ENCODE measurements around the gene COL3A1. TPM values are rescaled to one million over a fixed set of nuclear protein-coding genes. Genes with fewer than 3 reads are reported as not detected.

The COL3A1 gene
- total RNA-seq, 2 donors from 2014 or later: 25.5 to 121 TPM

GRCh38 chr2:189002079-189002478 is 27.9 kb downstream of the COL3A1 start:
- no peaks in the 10 kb centered on the region for H3K36me3 ChIP-seq
- no peak overlapping the region for H3K4me3 ChIP-seq
- H3K27ac ChIP-seq: no peak overlapping the region
- no peaks in the 10 kb centered on the region for H3K27me3 ChIP-seq (replicated peaks; ENCODE audit: insufficient read depth)
- no peaks in the 10 kb centered on the region for H3K9me3 ChIP-seq
- DNase-seq (ENCODE audit: low spot score): no peak
- H3K4me1 ChIP-seq (replicated peaks): no peaks in the 10 kb centered on the region
- 38% methylated on average over 1 of the region's 1 CpG for WGBS
- intact Hi-C loops (cut with DNase I): no loop called here
- TF ChIP-seq POLR2A (IDR thresholded peaks at IDR 0.05): no peak
- TF ChIP-seq POLR2AphosphoS5 (IDR thresholded peaks at IDR 0.05): no peak
- no peak for TF ChIP-seq CTCF (IDR thresholded peaks at IDR 0.05)

GRCh38 chr2:189008555-189009262 is 34.5 kb downstream of the COL3A1 start:
- H3K4me3 ChIP-seq: no peak overlapping the region
- no peak for DNase-seq (ENCODE audit: low spot score)
- H3K9me3 ChIP-seq: no peaks in the 10 kb centered on the region
- H3K27me3 ChIP-seq (replicated peaks; ENCODE audit: insufficient read depth): no peaks in the 10 kb centered on the region
- intact Hi-C loops (cut with DNase I): no loop called here
- H3K4me1 ChIP-seq (replicated peaks): no peaks in the 10 kb centered on the region
- H3K27ac ChIP-seq: no peak overlapping the region
- WGBS: 88% methylated on average over 9 of the region's 9 CpGs
- no peak for TF ChIP-seq POLR2AphosphoS5 (IDR thresholded peaks at IDR 0.05)
- H3K36me3 ChIP-seq: no peaks in the 10 kb centered on the region

GRCh38 chr2:189010536-189010935 is 36.4 kb downstream of the COL3A1 start:
- 75% methylated on average over 6 of the region's 6 CpGs for WGBS
- H3K27me3 ChIP-seq (replicated peaks; ENCODE audit: insufficient read depth): no peaks in the 10 kb centered on the region
- no peaks in the 10 kb centered on the region for H3K4me1 ChIP-seq (replicated peaks)
- H3K27ac ChIP-seq: no peak overlapping the region
- no peaks in the 10 kb centered on the region for H3K9me3 ChIP-seq
- no peaks in the 10 kb centered on the region for H3K36me3 ChIP-seq
- no peak overlapping the region for H3K4me3 ChIP-seq
- DNase-seq (ENCODE audit: low spot score): no peak
- TF ChIP-seq POLR2AphosphoS5 (IDR thresholded peaks at IDR 0.05) (no peak), POLR2A (IDR thresholded peaks at IDR 0.05) (no peak), CTCF (IDR thresholded peaks at IDR 0.05) (no peak)
- intact Hi-C loops (cut with DNase I): no loop called here

- Histone ChIP-seq H3K4me3 (no peak overlapping the region), H3K27me3 (replicated peaks; ENCODE audit: insufficient read depth) (no peaks in the 10 kb centered on the region), H3K4me1 (replicated peaks) (no peaks in the 10 kb centered on the region), H3K27ac (no peak overlapping the region), H3K9me3 (no peaks in the 10 kb centered on the region), H3K36me3 (no peaks in the 10 kb centered on the region)
- intact Hi-C loops (cut with DNase I): no loop called here
- TF ChIP-seq CTCF (IDR thresholded peaks at IDR 0.05) (no peak), POLR2A (IDR thresholded peaks at IDR 0.05) (no peak), POLR2AphosphoS5 (IDR thresholded peaks at IDR 0.05) (no peak)
- DNase-seq (ENCODE audit: low spot score): no peak
- WGBS: 79% methylated on average over 1 of the region's 1 CpG
Observed at GRCh38 chr2:189012351-189012750, 38.2 kb downstream of the COL3A1 start.

GRCh38 chr2:189013031-189013430 is 38.9 kb downstream of the COL3A1 start:
- H3K27ac ChIP-seq: no peak overlapping the region

More at GRCh38 chr2:189013031-189013430, 38.9 kb downstream of the COL3A1 start:
- no peak for TF ChIP-seq POLR2A (IDR thresholded peaks at IDR 0.05)
- TF ChIP-seq POLR2AphosphoS5 (IDR thresholded peaks at IDR 0.05): no peak
- no peak for TF ChIP-seq CTCF (IDR thresholded peaks at IDR 0.05)
- H3K9me3 ChIP-seq: no peaks in the 10 kb centered on the region
- H3K4me1 ChIP-seq (replicated peaks): no peaks in the 10 kb centered on the region
- H3K36me3 ChIP-seq: no peaks in the 10 kb centered on the region
- WGBS: 90% methylated on average over 3 of the region's 3 CpGs
- intact Hi-C loops (cut with DNase I): no loop called here
- H3K27me3 ChIP-seq (replicated peaks; ENCODE audit: insufficient read depth): no peaks in the 10 kb centered on the region
- H3K4me3 ChIP-seq: no peak overlapping the region
- no peak for DNase-seq (ENCODE audit: low spot score)
